K562 (cell line): Measurements from ENCODE around the gene NBEA.

Source experiments
- BACH1 ChIP-seq: fragments of 200-800 bp; sonication (Bioruptor generic); IDR thresholded peaks from 2 replicates; pipeline ENCODE4 v1.6.1; 2016; ENCODE audit warnings: missing genetic modification characterization, missing compliant biosample characterization
- CHCHD3 ChIP-seq: fragments of 250-450 bp; sonication (Bioruptor Pico); IDR thresholded peaks from 2 replicates; pipeline ENCODE4 v2.1.2; 2022; ENCODE audit warnings: mild to moderate bottlenecking
- CREB5 ChIP-seq: fragments of 250-450 bp; sonication (Bioruptor Pico); IDR thresholded peaks from 2 replicates; pipeline ENCODE4 v1.5.0; 2020; ENCODE audit warnings: mild to moderate bottlenecking
- ERF ChIP-seq: fragments of 450-650 bp; formaldehyde crosslinking; IDR thresholded peaks from 2 replicates; pipeline ENCODE4 v1.4.0; 2020; ENCODE audit warnings: mild to moderate bottlenecking, mixed read lengths
- POLR2A ChIP-seq: fragments of 450-650 bp; conservative IDR thresholded peaks from 2 replicates; pipeline ENCODE4 v1.6.1; 2016
- RUNX1 ChIP-seq: sonication (generic); IDR thresholded peaks from 2 replicates; pipeline ENCODE4 v1.6.1; 2016; ENCODE audit warnings: antibody characterized with exemption, low read depth
- SMAD1 ChIP-seq: fragments of 150-350 bp; IDR thresholded peaks from 2 replicates; pipeline ENCODE4 v1.6.1; 2014; ENCODE audit warnings: low read length, low read depth; ENCODE audit not compliant: partially characterized antibody
- SP1 ChIP-seq: sonication (generic); formaldehyde crosslinking; IDR thresholded peaks from 2 replicates; pipeline ENCODE4 v1.8.1; 2022; ENCODE audit warnings: mild to moderate bottlenecking, missing genetic modification reagents
- ZKSCAN3 ChIP-seq: fragments of 250-450 bp; sonication (Bioruptor Pico); IDR thresholded peaks from 2 replicates; pipeline ENCODE4 v1.4.0; 2020
- ZNF3 ChIP-seq: fragments of 250-450 bp; sonication (Bioruptor Pico); IDR thresholded peaks from 2 replicates; pipeline ENCODE4 v1.5.0; 2021; ENCODE audit warnings: mild to moderate bottlenecking, moderate library complexity
- ZNF324 ChIP-seq: fragments of 250-450 bp; sonication (Bioruptor Pico); IDR thresholded peaks from 2 replicates; pipeline ENCODE4 v1.4.0; 2020; ENCODE audit warnings: mild to moderate bottlenecking
- ZZZ3 ChIP-seq: fragments of 450-650 bp; IDR thresholded peaks from 2 replicates; pipeline ENCODE4 v1.6.1; 2016; ENCODE audit warnings: antibody characterized with exemption, mild to moderate bottlenecking, moderate library complexity
- TF ChIP-seq, protein P1 (sequence below), 3 experiments: IDR thresholded peaks in 2 of 3; conservative IDR thresholded peaks in 1 of 3; 2 replicates each; pipeline ENCODE4 v1.5.1; 2011 to 2012; ENCODE audit warnings: low read length in 3 of 3, mild to moderate bottlenecking in 3 of 3, control low read depth in 2 of 3, improper control_type of control experiment in 1 of 3, inconsistent platforms in 1 of 3, low read depth in 1 of 3, mixed read lengths in 1 of 3, moderate library complexity in 1 of 3; ENCODE audit not compliant: insufficient read depth in 2 of 3
- TF ChIP-seq, protein P2 (sequence below): sonication (generic); formaldehyde crosslinking; IDR thresholded peaks from 2 replicates; pipeline ENCODE4 v1.5.0; 2020; ENCODE audit warnings: missing genetic modification reagents

- TF ChIP-seq CREB5 (no peak), ZNF3 (CRISPR knock-in tag) (no peak), ZZZ3 (no peak), ZKSCAN3 (CRISPR knock-in tag) (no peak), CHCHD3 (CRISPR knock-in tag) (no peak), BACH1 (tag) (no peak), ERF (CRISPR knock-in tag) (no peak), POLR2A (no peak), ZNF324 (CRISPR knock-in tag) (no peak), SMAD1 (no peak), SP1 (no peak), RUNX1 (no peak)
- TF ChIP-seq, protein P1, sequence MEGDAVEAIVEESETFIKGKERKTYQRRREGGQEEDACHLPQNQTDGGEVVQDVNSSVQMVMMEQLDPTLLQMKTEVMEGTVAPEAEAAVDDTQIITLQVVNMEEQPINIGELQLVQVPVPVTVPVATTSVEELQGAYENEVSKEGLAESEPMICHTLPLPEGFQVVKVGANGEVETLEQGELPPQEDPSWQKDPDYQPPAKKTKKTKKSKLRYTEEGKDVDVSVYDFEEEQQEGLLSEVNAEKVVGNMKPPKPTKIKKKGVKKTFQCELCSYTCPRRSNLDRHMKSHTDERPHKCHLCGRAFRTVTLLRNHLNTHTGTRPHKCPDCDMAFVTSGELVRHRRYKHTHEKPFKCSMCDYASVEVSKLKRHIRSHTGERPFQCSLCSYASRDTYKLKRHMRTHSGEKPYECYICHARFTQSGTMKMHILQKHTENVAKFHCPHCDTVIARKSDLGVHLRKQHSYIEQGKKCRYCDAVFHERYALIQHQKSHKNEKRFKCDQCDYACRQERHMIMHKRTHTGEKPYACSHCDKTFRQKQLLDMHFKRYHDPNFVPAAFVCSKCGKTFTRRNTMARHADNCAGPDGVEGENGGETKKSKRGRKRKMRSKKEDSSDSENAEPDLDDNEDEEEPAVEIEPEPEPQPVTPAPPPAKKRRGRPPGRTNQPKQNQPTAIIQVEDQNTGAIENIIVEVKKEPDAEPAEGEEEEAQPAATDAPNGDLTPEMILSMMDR (IDR thresholded peaks at IDR 0.05 in 2 of 3, conservative IDR thresholded peaks at IDR 0.05 in 1 of 3; ENCODE audit: insufficient read depth in 2 of 3, low read depth in 1 of 3, low read length in 3 of 3): no peak
- TF ChIP-seq, protein P2, sequence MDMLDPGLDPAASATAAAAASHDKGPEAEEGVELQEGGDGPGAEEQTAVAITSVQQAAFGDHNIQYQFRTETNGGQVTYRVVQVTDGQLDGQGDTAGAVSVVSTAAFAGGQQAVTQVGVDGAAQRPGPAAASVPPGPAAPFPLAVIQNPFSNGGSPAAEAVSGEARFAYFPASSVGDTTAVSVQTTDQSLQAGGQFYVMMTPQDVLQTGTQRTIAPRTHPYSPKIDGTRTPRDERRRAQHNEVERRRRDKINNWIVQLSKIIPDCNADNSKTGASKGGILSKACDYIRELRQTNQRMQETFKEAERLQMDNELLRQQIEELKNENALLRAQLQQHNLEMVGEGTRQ (CRISPR knock-in tag): no peak
Measured at GRCh38 chr13:35594096-35594495, 652.0 kb downstream of the NBEA start.
